K562 (cell line): Measurements from ENCODE around the gene VIPR2. TPM values are rescaled to one million over a fixed set of nuclear protein-coding genes. Genes with fewer than 3 reads are reported as not detected.
A peak's percentile ranks its signal among the peaks of the same experiment; 100 is the strongest.

Experiments used
- ARID1B ChIP-seq: fragments of 450-650 bp; IDR thresholded peaks from 2 replicates; pipeline ENCODE4 v1.6.1; 2016; ENCODE audit warnings: antibody characterized with exemption, mild to moderate bottlenecking, inconsistent platforms
- E2F8 ChIP-seq: fragments of 450-650 bp; IDR thresholded peaks from 2 replicates; pipeline ENCODE4 v1.7.1; 2018; ENCODE audit warnings: mild to moderate bottlenecking, low read depth; ENCODE audit not compliant: partially characterized antibody
- ELK3 ChIP-seq: fragments of 450-650 bp; formaldehyde crosslinking; IDR thresholded peaks from 2 replicates; pipeline ENCODE4 v1.4.0; 2020; ENCODE audit warnings: mild to moderate bottlenecking
- FOSL1 ChIP-seq: fragments of 200-800 bp; sonication (Bioruptor generic); conservative IDR thresholded peaks from 2 replicates; pipeline ENCODE4 v1.6.1; 2016; ENCODE audit warnings: missing genetic modification characterization, missing compliant biosample characterization
- GATAD2A ChIP-seq: fragments of 450-650 bp; IDR thresholded peaks from 2 replicates; pipeline ENCODE4 v1.6.1; 2017
- GATAD2B ChIP-seq: fragments of 450-650 bp; IDR thresholded peaks from 2 replicates; pipeline ENCODE4 v1.6.1; 2017; ENCODE audit warnings: mild to moderate bottlenecking, borderline replicate concordance
- HOMEZ ChIP-seq: fragments of 250-450 bp; sonication (Bioruptor Pico); IDR thresholded peaks from 2 replicates; pipeline ENCODE4 v1.4.0; 2020; ENCODE audit warnings: mild to moderate bottlenecking, moderate library complexity
- KLF1 ChIP-seq: fragments of 450-650 bp; IDR thresholded peaks from 2 replicates; pipeline ENCODE4 v1.6.1; 2016; ENCODE audit warnings: missing genetic modification characterization, missing compliant biosample characterization
- L3MBTL2 ChIP-seq: fragments of 450-650 bp; IDR thresholded peaks from 2 replicates; pipeline ENCODE4 v1.6.1; 2016; ENCODE audit warnings: mild to moderate bottlenecking, moderate library complexity
- POLR2A ChIP-seq: fragments of 450-650 bp; conservative IDR thresholded peaks from 2 replicates; pipeline ENCODE4 v1.6.1; 2016
- SMC3 ChIP-seq: conservative IDR thresholded peaks from 2 replicates; pipeline ENCODE4 v1.6.1; 2011; ENCODE audit warnings: low read depth, low read length, improper control_type of control experiment; ENCODE audit not compliant: insufficient read depth
- SP1 ChIP-seq: sonication (generic); formaldehyde crosslinking; IDR thresholded peaks from 2 replicates; pipeline ENCODE4 v1.8.1; 2022; ENCODE audit warnings: mild to moderate bottlenecking, missing genetic modification reagents
- TEAD4 ChIP-seq, 2 experiments: sonication (generic) in 1 of 2; formaldehyde crosslinking in 1 of 2; IDR thresholded peaks; 2 replicates each; pipeline versions ENCODE4 v1.6.1 to v1.8.0; 2012 to 2022; ENCODE audit warnings: borderline replicate concordance in 1 of 2, inconsistent platforms in 1 of 2, low read length in 1 of 2, mild to moderate bottlenecking in 1 of 2, missing genetic modification reagents in 1 of 2
- ZKSCAN3 ChIP-seq: fragments of 250-450 bp; sonication (Bioruptor Pico); IDR thresholded peaks from 2 replicates; pipeline ENCODE4 v1.4.0; 2020
- ZNF217 ChIP-seq: sonication (generic); formaldehyde crosslinking; IDR thresholded peaks from 2 replicates; pipeline ENCODE4 v1.8.0; 2022; ENCODE audit warnings: mild to moderate bottlenecking, missing genetic modification reagents
- ZNF79 ChIP-seq: fragments of 250-450 bp; sonication (Bioruptor Pico); IDR thresholded peaks from 2 replicates; pipeline ENCODE4 v1.4.0; 2020; ENCODE audit warnings: low read depth, mild to moderate bottlenecking, moderate library complexity
- polyA plus RNA-seq, 8 experiments: library from polyadenylated mRNA; depleted of rRNA in 4 of 8; stranded (reverse) in 5 of 8; unstranded in 3 of 8; fragments of >200 nt; fragmentation: Nextera tagmentation in 2 of 8; fragmentation: Illumina TruSeq in 1 of 8; extraction: Ambion mirVana in 2 of 8; extraction: Trizol in 1 of 8; gene quantifications; 2 replicates each; pipeline versions ENCODE4 v1.2.1 to v1.2.3, GENCODE V29; 2011 to 2014; ENCODE audit warnings: inconsistent platforms in 1 of 8, missing spikeins in 1 of 8
- total RNA-seq, 7 experiments: library from RNA; depleted of rRNA in 6 of 7; stranded (reverse); fragments of >200 nt in 6 of 7; fragmentation: Illumina TruSeq in 2 of 7; extraction: Trizol in 2 of 7; gene quantifications; 2 replicates each; pipeline versions ENCODE4 v1.2.1 to v1.2.3, GENCODE V29; 2011 to 2021; ENCODE audit warnings: low replicate concordance in 1 of 7
- TF ChIP-seq, protein P1 (sequence below): fragments of 250-450 bp; sonication (Bioruptor Pico); IDR thresholded peaks from 2 replicates; pipeline ENCODE4 v1.9.0; 2021; ENCODE audit warnings: mild to moderate bottlenecking, inconsistent platforms
- TF ChIP-seq, protein P2 (sequence below): fragments of 450-650 bp; formaldehyde crosslinking; IDR thresholded peaks from 2 replicates; pipeline ENCODE4 v1.4.0; 2022; ENCODE audit warnings: missing genetic modification characterization

Gene VIPR2
- total and polyA plus RNA-seq, 9 of the 15 experiments (the other 6 are each of a cell fraction or from before 2014, with no cell fraction given), result 0.04 TPM; not detected in 8

DNA sequence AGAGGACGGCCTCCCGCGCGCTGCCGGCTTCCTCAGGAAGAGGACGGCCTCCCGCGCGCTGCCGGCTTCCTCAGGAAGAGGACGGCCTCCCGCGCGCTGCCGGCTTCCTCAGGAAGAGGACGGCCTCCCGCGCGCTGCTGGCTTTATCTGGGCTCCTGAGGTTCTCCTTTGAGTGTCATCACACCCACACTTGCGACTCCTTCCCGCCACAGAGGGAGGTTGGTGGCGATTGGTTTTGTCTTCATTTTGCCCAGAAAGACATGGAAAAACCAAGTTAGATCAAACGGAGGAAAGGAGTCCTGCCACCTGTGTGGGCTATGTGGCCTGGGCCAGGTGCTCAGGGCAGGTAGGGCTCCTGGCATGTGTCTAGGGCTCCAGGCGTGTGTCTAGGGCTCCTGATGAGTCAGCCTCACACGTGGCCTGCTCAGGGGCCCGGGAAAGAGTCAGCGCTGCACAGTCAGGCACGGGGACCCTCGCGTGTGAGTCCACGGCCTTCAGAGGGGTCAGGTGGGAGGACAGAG is 138.0 kb downstream of the VIPR2 start (continued):
- TF ChIP-seq, protein P1, sequence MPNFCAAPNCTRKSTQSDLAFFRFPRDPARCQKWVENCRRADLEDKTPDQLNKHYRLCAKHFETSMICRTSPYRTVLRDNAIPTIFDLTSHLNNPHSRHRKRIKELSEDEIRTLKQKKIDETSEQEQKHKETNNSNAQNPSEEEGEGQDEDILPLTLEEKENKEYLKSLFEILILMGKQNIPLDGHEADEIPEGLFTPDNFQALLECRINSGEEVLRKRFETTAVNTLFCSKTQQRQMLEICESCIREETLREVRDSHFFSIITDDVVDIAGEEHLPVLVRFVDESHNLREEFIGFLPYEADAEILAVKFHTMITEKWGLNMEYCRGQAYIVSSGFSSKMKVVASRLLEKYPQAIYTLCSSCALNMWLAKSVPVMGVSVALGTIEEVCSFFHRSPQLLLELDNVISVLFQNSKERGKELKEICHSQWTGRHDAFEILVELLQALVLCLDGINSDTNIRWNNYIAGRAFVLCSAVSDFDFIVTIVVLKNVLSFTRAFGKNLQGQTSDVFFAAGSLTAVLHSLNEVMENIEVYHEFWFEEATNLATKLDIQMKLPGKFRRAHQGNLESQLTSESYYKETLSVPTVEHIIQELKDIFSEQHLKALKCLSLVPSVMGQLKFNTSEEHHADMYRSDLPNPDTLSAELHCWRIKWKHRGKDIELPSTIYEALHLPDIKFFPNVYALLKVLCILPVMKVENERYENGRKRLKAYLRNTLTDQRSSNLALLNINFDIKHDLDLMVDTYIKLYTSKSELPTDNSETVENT (CRISPR knock-in tag), result peak; percentile 39; the same call in 1 of the 2 replicates
- TF ChIP-seq TEAD4 (IDR thresholded peaks at IDR 0.05; ENCODE audit: low read length), result peak; percentile 44; the same call in 1 of the 2 replicates
- peak; percentile 67; the same call in 1 of the 2 replicates for TF ChIP-seq TEAD4 (CRISPR knock-in tag; IDR thresholded peaks at IDR 0.05; ENCODE audit: borderline replicate concordance)
- no peak for TF ChIP-seq GATAD2B
- TF ChIP-seq FOSL1 (tag), result peak; percentile 90
- TF ChIP-seq E2F8, result peak; percentile 73
- no peak for TF ChIP-seq ELK3 (CRISPR knock-in tag)
- peak; percentile 64 for TF ChIP-seq ARID1B
- peak; percentile 98 for TF ChIP-seq L3MBTL2
- peak; percentile 58 for TF ChIP-seq POLR2A
- peak; percentile 90; the same call in 1 of the 2 replicates for TF ChIP-seq GATAD2A
- peak; percentile 23; the same call in 1 of the 2 replicates for TF ChIP-seq KLF1 (tag)
- TF ChIP-seq HOMEZ (CRISPR knock-in tag), result 0 out of 2 replicates have a peak, but pooled peaks have one; percentile 50
- no peak for TF ChIP-seq SMC3
- TF ChIP-seq ZKSCAN3 (CRISPR knock-in tag), result no peak
- no peak for TF ChIP-seq ZNF217 (CRISPR knock-in tag)
- no peak for TF ChIP-seq ZNF79
- TF ChIP-seq SP1 (CRISPR knock-in tag), result no peak
- TF ChIP-seq, protein P2, sequence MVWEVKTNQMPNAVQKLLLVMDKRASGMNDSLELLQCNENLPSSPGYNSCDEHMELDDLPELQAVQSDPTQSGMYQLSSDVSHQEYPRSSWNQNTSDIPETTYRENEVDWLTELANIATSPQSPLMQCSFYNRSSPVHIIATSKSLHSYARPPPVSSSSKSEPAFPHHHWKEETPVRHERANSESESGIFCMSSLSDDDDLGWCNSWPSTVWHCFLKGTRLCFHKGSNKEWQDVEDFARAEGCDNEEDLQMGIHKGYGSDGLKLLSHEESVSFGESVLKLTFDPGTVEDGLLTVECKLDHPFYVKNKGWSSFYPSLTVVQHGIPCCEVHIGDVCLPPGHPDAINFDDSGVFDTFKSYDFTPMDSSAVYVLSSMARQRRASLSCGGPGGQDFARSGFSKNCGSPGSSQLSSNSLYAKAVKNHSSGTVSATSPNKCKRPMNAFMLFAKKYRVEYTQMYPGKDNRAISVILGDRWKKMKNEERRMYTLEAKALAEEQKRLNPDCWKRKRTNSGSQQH (CRISPR knock-in tag), result 0 out of 2 replicates have a peak, but pooled peaks have one; percentile 13
